SK-N-MC (cell line): Measurements from ENCODE around the gene KCND2.

ENCODE experiments used
- DNase-seq: peaks from one replicate; pipeline ENCODE4 v3.0.0-alpha.2; 2011; ENCODE audit warnings: low read depth, low spot score
- H3K27ac ChIP-seq: fragments of 200-600 bp; sonication (generic); 2 replicates; pipeline ENCODE4 v1.5.1; 2016; ENCODE audit warnings: mixed run types
- H3K36me3 ChIP-seq: fragments of 200-600 bp; sonication (generic); 2 replicates; pipeline ENCODE4 v1.6.1; 2017; ENCODE audit warnings: antibody characterized with exemption, low read length, mixed read lengths; ENCODE audit not compliant: insufficient read depth
- H3K4me3 ChIP-seq: fragments of 200-600 bp; sonication (generic); 2 replicates; pipeline ENCODE4 v1.5.1; 2016
- H3K9ac ChIP-seq: fragments of 200-600 bp; sonication (generic); 2 replicates; pipeline ENCODE4 v1.8.0; 2017; ENCODE audit warnings: mixed run types, mixed read lengths; ENCODE audit not compliant: insufficient read length
- H3K9me3 ChIP-seq: fragments of 200-600 bp; sonication (generic); 2 replicates; pipeline ENCODE4 v1.6.1; 2017; ENCODE audit warnings: low read depth, mild to moderate bottlenecking, antibody characterized with exemption, low read length, moderate library complexity, mixed read lengths
- EZH2 ChIP-seq: fragments of 200-600 bp; sonication (generic); IDR thresholded peaks from one replicate; pipeline ENCODE4 v1.6.1; 2017; ENCODE audit warnings: antibody characterized with exemption
- FOXP2 ChIP-seq: optimal IDR thresholded peaks from 2 replicates; pipeline ENCODE3; 2011; ENCODE audit warnings: mild to moderate bottlenecking, moderate library complexity; ENCODE audit not compliant: insufficient read depth; ENCODE audit errors: extremely low read length, control extremely low read depth
- POLR2AphosphoS5 ChIP-seq: IDR thresholded peaks from 2 replicates; pipeline ENCODE4 v1.6.1; 2012; ENCODE audit warnings: mild to moderate bottlenecking, low read depth, low read length, borderline replicate concordance

The KCND2 gene

DNA sequence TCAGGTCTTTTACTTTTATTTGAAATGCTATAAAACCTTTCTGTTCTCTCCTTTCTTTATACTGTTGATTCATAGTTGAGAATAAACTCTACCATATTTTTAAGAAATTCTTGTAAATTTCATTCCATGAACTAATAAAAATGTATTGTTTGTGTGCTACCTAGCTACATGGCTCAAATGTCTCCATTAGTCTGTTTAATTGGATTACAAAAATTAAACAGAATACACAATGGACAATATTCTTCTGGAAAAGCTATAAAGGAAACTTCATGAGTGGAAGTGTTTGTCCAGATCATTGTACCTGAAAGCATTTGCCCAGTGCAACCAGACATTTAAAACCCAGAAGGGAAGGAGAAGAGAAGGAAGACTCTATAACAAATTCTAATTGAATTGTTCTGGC is 20.1 kb downstream of the KCND2 start:
- H3K27ac ChIP-seq: no peak overlapping the region
- TF ChIP-seq FOXP2 (no peak), POLR2AphosphoS5 (no peak), EZH2 (no peak)
- no peak overlapping the region for H3K4me3 ChIP-seq
- no peaks in the 10 kb centered on the region for H3K9me3 ChIP-seq
- H3K9ac ChIP-seq: no peak overlapping the region
- DNase-seq: no peak
- no peaks in the 10 kb centered on the region for H3K36me3 ChIP-seq

DNA sequence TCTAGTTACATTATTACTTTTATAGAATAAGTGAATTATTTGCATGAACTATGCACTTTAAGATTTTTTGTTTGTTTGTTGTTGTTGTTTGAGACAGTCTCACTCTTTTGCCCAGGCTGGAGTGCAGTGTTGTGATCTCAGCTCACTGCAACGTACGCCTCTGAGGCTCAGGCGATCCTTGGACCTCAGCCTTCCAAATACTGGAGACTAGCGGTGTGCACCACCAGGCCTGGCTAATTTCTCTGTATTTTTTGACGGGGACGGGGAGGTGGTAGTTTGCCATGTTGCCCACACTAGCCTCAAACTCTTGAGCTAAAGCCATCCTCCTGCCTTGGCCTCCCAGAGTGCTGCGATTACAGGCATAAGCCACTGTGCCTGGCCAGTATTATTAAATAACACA is 29.2 kb downstream of the KCND2 start:
- Histone ChIP-seq H3K9ac (no peak overlapping the region), H3K9me3 (no peaks in the 10 kb centered on the region), H3K36me3 (no peaks in the 10 kb centered on the region), H3K27ac (no peak overlapping the region), H3K4me3 (no peak overlapping the region)
- no peak for TF ChIP-seq FOXP2
- TF ChIP-seq POLR2AphosphoS5: no peak
- TF ChIP-seq EZH2: no peak
- no peak for DNase-seq

DNA sequence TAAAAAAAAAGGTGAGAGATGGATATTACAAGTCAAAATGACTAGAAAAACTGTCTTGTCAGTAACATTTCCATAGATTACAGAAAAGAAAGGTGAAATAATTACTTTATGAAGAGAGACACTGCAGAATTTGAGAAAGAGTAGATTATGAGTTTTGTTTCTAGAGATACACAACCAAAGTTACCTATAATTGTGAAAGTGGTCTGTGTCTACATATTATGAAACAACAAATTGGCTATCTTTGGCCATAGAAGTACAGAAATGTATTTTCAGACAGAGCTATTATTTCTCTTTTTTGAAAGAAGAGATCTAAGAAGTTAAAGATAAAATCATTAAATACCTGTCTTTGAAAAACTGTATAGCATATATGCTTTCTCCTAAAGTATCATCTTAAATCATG is 30.1 kb downstream of the KCND2 start:
- H3K36me3 ChIP-seq: no peaks in the 10 kb centered on the region
- H3K27ac ChIP-seq: no peak overlapping the region
- DNase-seq: no peak
- H3K9ac ChIP-seq: no peak overlapping the region
- H3K9me3 ChIP-seq: no peaks in the 10 kb centered on the region
- TF ChIP-seq POLR2AphosphoS5 (no peak), EZH2 (no peak), FOXP2 (no peak)
- no peak overlapping the region for H3K4me3 ChIP-seq

DNA sequence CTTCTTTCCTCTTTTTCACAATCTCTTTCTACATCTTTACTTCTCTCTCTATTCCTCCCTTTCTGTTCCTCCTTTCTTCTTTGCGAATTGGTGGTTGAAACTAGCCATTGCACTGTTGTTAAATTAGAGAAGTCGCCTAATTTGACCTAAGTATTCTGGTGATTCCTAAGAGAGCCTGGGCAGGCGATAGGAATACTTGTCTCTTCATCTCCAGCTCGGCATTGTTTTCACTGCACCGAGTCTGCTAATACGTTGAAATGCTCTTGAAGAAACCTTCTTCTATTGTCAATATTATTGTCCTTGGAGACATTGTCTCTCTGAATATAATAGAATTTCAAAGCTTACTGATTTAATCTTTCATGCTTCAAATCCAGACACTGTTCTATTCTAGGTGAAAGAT is 31.7 kb downstream of the KCND2 start:
- H3K9ac ChIP-seq: no peak overlapping the region
- TF ChIP-seq POLR2AphosphoS5: no peak
- TF ChIP-seq EZH2: no peak
- no peak for TF ChIP-seq FOXP2
- DNase-seq: no peak
- H3K9me3 ChIP-seq: no peaks in the 10 kb centered on the region
- H3K36me3 ChIP-seq: no peaks in the 10 kb centered on the region
- H3K4me3 ChIP-seq: no peak overlapping the region
- H3K27ac ChIP-seq: no peak overlapping the region

DNA sequence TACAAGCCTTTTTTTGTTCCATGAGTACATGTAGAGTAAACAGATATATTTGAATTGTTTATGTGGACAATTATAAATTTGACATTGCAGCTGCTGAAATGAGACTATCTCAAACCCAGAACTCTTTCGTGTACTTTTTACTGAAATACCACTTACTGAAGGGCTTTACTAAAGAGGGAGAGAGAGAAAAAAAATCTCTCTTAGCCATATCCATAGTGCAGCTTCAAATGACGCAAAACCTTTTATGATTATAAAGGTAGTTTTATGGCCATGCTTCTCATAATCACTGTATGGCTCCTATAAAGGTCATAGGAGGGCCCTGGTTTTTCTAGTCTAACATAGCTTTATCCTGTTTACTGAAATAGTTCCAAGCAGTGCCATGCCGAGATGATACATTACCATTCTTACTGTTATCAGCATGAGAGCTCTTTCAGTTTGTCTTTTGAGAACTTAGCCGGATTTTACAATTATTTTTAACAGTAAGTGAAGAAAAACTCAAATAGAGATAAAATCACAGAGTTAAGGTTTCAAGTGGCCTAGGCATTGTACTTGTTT is 35.1 kb downstream of the KCND2 start:
- no peak overlapping the region for H3K4me3 ChIP-seq
- no peak for TF ChIP-seq EZH2
- no peak for TF ChIP-seq POLR2AphosphoS5
- TF ChIP-seq FOXP2: no peak
- no peaks in the 10 kb centered on the region for H3K9me3 ChIP-seq
- DNase-seq: no peak
- H3K9ac ChIP-seq: no peak overlapping the region
- H3K36me3 ChIP-seq: no peaks in the 10 kb centered on the region
- H3K27ac ChIP-seq: no peak overlapping the region

DNA sequence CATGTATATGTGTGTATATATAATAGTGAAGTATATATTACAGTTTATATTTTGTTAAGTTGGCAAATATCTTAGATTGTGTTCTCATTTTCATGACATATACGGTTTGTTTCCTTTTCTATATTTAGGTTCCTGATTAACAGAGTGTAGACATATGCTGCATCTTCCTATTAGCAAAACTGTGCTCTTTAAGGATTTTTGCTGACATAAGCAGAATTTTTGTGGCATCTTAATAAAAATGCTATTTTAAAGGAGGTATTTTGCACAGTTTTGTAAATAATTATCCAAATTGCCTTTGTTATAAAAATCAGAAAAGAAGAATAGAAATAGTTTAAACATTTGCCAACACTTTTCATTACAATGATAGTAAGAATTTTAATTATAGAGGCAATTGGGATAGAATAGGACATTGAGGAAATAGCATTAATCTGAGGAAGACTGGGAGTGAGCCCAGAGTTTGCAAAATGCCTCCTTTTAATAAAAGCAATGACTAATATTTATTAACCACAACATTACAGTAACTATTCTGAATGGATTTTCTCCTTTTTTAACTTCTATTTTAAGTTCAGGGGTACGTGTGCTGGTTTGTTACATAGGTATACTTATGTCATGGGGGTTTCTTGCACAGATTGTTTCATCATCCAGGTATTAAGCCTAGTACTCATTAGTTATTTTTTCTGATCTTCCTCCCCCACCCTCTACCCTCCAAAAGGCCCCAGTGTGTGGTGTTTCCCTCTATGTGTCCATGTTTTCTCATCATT is 38.2 kb downstream of the KCND2 start:
- H3K4me3 ChIP-seq: no peak overlapping the region
- no peaks in the 10 kb centered on the region for H3K36me3 ChIP-seq
- no peak overlapping the region for H3K9ac ChIP-seq
- no peaks in the 10 kb centered on the region for H3K9me3 ChIP-seq
- no peak overlapping the region for H3K27ac ChIP-seq
- TF ChIP-seq EZH2 (no peak), POLR2AphosphoS5 (no peak), FOXP2 (no peak)
- DNase-seq: no peak

DNA sequence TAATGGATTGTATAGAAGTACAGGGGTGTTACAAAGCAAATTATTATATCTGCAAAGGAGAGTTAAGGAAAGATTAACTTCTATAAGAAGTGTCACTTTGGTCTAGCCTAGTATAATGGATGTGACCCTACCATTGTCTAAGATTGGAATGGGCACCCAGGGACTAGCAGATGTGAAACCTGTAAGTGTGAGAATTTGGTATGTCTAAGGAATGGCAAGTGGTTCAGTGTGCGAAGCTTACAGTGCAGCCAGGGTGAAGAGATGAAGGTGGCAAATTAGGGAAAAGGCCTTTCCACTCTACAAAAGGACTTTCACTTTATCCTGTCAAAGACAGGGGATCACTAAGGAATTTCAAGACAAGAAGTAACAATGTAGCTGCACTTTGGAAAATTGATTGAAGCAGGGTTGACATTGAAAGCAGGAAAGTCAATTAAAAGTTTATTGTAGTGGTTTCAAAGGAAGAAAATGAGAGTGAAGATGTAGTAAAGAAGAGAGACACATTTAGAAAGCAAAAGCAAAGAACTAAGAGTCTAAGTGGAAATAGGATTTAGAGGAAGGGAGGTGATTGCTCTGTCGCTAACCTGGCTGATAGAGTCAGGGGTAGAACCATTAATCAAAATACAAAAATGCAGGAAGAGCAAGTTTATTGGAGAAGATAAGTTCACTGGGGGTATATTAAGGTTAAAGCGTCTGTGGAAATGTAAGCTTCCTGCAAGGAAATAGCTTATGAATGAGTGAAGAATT is 47.4 kb downstream of the KCND2 start:
- DNase-seq: no peak
- no peak overlapping the region for H3K4me3 ChIP-seq
- H3K9ac ChIP-seq: no peak overlapping the region
- no peak for TF ChIP-seq POLR2AphosphoS5
- TF ChIP-seq FOXP2: no peak
- TF ChIP-seq EZH2: no peak
- no peaks in the 10 kb centered on the region for H3K36me3 ChIP-seq
- H3K9me3 ChIP-seq: no peaks in the 10 kb centered on the region
- no peak overlapping the region for H3K27ac ChIP-seq

DNA sequence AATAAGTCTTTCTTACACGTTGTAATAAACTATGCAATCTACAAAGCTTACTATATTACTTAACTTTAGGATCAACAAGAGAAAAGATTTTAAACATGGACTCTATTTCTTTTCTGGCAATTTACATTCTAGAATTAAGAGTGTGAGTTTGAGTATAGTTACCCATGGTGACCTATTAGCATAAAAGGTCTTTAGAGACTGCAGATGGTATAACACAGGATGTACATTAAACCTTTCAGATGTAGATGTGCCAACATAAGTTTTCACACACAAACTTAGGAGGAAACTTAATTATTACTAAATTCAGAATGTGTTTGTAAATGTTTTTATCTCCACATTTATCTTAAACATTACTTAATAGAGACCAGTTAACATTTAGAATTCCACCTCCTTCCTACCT is 54.1 kb downstream of the KCND2 start:
- H3K9ac ChIP-seq: no peak overlapping the region
- no peak for TF ChIP-seq EZH2
- TF ChIP-seq FOXP2: no peak
- H3K27ac ChIP-seq: peak overlapping the region; percentile 72
- H3K9me3 ChIP-seq: no peaks in the 10 kb centered on the region
- H3K36me3 ChIP-seq: no peaks in the 10 kb centered on the region
- no peak for DNase-seq
- H3K4me3 ChIP-seq: peak overlapping the region; percentile 51
